Activated CD4-positive, alpha-beta memory T cell treated with anti-CD3 and anti-CD28 coated beads for 36 hours (primary cell): Measurements from ENCODE around the gene QPRT. TPM values are rescaled to one million over a fixed set of nuclear protein-coding genes. Genes with fewer than 3 reads are reported as not detected.
A peak's percentile ranks its signal among the peaks of the same experiment; 100 is the strongest.
"Not testable (repeated sequence)": the region's sequence is repeated elsewhere in the genome, so short reads cannot be mapped to it uniquely, and the experiment has no call there.

ENCODE experiments used
- CTCF ChIA-PET: fragments of 350-600 bp; sonication (Branson Sonifier 250); formaldehyde crosslinking; loops from one replicate; lab custom pipeline; 2021; ENCODE audit warnings: antibody characterized with exemption, inconsistent platforms; lab: Charles Lee
- POLR2A ChIA-PET: fragments of 350-600 bp; sonication (Branson Sonifier 250); formaldehyde crosslinking; loops from one replicate; lab custom pipeline; 2021; ENCODE audit warnings: antibody characterized with exemption; lab: Charles Lee
- DNase-seq: peaks from one replicate; pipeline ENCODE4 v3.0.0-alpha.2; 2020
- H3K27ac Mint-ChIP-seq: one replicate; pipeline ENCODE4 v1.8.0; 2021; ENCODE audit warnings: mixed read lengths
- H3K27me3 Mint-ChIP-seq: one replicate; pipeline ENCODE4 v1.8.0; 2021; ENCODE audit warnings: mixed read lengths
- H3K36me3 Mint-ChIP-seq: one replicate; pipeline ENCODE4 v1.8.0; 2021; ENCODE audit warnings: mixed read lengths
- H3K4me1 Mint-ChIP-seq: one replicate; pipeline ENCODE4 v1.8.0; 2021; ENCODE audit warnings: low read depth, mixed read lengths
- H3K4me3 Mint-ChIP-seq: one replicate; pipeline ENCODE4 v1.8.0; 2021; ENCODE audit warnings: mild to moderate bottlenecking, mixed read lengths
- H3K9me3 Mint-ChIP-seq: one replicate; pipeline ENCODE4 v1.8.0; 2021; ENCODE audit warnings: mixed read lengths
- intact Hi-C: fragments of 100-400 bp; cut with micrococcal nuclease; formaldehyde crosslinking; loops from one replicate; pipeline ENCODE4 v1.15.1; 2023
- total RNA-seq, 2 experiments: library from RNA; stranded (reverse); gene quantifications; one replicate each; pipeline ENCODE4 v1.2.3, GENCODE V29; 2021

Gene QPRT
- total RNA-seq, 2 experiments from 2014 or later: 8.7 to 9.7 TPM

DNA sequence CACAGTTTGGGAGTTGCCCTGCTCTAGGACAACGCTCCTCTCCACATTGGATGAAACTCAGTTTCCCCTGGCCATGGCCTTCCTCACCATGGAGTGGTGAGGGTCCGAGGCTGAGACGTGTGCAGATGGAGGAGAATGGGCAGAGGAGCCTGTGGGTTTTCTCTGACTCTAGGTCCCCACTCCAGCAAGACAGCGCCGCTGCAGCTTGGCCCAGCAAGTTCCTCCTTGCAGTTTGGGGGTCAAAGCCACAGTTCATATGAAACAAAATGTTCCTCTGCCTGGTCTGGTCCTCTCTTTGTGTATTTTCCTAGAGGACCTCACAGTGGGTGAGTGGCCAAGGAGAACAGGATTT lies 64.5 kb downstream of the QPRT start:
- Mint-ChIP-seq H3K27ac (peak overlapping the region; percentile 82), H3K4me3 (peak overlapping the region; percentile 97), H3K9me3 (no peaks in the 10 kb centered on the region), H3K27me3 (no peaks in the 10 kb centered on the region), H3K36me3 (peaks cover 30% of the 10 kb centered on the region), H3K4me1 (peaks cover 76% of the 10 kb centered on the region)
- intact Hi-C loops: no loop called here
- ChIA-PET CTCF (interaction anchor here (0.9 to 1.7 kb wide), 4 partner anchors 11 to 47 kb away, joined by 3 to 6 read pairs (median 4); partner anchors contain the start of gene KIF22), POLR2A (interaction anchor here (0.8 to 3.5 kb wide), 4 partner anchors 9 to 78 kb away, joined by 3 to 15 read pairs (median 5); partner anchors contain the start of gene KIF22)
- no peak for DNase-seq

DNA sequence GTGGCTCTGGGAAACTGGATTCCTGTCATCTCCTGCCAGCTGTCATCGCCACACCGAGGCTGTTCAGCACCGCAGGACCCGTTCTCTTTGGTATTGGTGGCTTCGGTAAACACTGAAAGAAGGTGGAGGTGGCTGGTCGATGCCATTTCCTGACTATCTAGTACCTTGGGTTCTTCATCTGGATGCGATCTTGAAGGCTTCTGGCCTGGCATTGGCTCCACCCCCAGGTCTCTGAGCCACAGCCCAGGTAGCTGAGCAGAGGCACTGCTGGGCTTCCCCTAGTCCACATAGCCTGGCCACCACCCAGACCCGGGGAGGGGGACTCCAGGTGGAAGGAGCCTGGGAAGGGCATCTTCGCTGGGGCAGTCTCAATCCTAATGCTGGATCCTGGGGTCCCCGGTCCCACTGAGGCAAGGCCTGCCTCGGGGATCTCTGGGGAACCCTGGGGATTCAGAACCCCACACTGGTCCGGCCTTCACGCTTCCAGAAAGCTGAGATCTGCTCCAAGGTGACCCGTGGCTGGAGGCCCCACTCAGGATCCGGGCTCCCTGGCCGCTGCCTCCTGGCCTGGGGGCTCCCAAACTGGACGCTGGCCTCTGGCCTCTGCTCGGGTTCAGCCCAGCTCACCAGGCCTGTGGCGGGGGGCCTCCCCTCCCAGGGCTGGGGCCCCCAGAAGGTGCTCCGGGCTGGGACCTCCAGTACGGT lies 65.0 kb downstream of the QPRT start:
- ChIA-PET CTCF (interaction anchor here (0.9 to 3.1 kb wide), 6 partner anchors 10 to 46 kb away, joined by 3 to 21 read pairs (median 5); partner anchors contain the start of gene KIF22), POLR2A (interaction anchor here (0.8 to 3.5 kb wide), 6 partner anchors 10 to 78 kb away, joined by 3 to 17 read pairs (median 5); partner anchors contain the start of genes KIF22 and PRRT2)
- Mint-ChIP-seq H3K27me3 (no peaks in the 10 kb centered on the region), H3K36me3 (peaks cover 32% of the 10 kb centered on the region), H3K4me1 (peaks cover 76% of the 10 kb centered on the region), H3K9me3 (no peaks in the 10 kb centered on the region), H3K4me3 (peak overlapping the region; percentile 97), H3K27ac (peak overlapping the region; percentile 82)
- DNase-seq: peak; percentile 59
- intact Hi-C loops: loop anchor here (2.0 kb wide), 1 partner anchor 47 kb away; the partner anchor contains the start of gene KIF22

DNA sequence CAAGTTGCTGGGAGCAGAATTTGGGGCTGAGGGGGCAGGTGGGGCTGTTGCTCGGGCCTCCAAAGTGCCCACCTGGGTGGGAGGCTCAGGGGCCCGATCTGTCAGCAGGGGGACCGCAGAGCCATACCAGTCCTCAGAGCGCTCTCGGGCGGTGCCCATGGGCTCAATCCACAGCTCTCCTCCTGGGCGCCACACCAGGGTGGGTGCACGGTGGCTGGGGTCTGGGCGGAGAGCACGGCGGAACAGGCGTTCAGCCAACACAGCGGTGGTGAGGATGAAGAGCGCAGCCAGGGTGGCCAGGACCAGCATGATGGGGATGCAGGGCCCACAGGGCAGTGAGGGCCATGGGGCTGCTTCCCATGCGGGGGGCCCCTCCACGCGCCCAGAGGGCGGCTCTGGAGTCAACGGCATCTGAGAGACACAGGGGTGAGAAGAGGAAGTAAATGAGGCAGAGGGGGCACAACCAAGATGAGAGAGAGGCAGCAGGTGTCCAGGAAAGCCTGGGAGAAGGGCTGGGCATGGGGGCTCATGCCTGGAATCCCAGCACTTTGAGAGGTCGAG lies 65.6 kb downstream of the QPRT start:
- ChIA-PET CTCF (interaction anchor here (0.9 to 3.1 kb wide), 4 partner anchors 41 to 46 kb away, joined by 3 to 21 read pairs (median 10); partner anchors contain the start of gene KIF22), POLR2A (interaction anchor here (1.0 to 3.5 kb wide), 4 partner anchors 10 to 68 kb away, joined by 3 to 17 read pairs (median 10); partner anchors contain the start of genes KIF22 and PRRT2)
- Mint-ChIP-seq H3K4me1 (peaks cover 73% of the 10 kb centered on the region), H3K9me3 (no peaks in the 10 kb centered on the region), H3K27me3 (no peaks in the 10 kb centered on the region), H3K4me3 (peak overlapping the region; percentile 97), H3K27ac (peak overlapping the region; percentile 98), H3K36me3 (peaks cover 34% of the 10 kb centered on the region)
- intact Hi-C loops: loop anchor here (1.0 to 5.0 kb wide), 3 partner anchors 12 to 46 kb away; partner anchors contain the start of gene KIF22
- DNase-seq: no peak

DNA sequence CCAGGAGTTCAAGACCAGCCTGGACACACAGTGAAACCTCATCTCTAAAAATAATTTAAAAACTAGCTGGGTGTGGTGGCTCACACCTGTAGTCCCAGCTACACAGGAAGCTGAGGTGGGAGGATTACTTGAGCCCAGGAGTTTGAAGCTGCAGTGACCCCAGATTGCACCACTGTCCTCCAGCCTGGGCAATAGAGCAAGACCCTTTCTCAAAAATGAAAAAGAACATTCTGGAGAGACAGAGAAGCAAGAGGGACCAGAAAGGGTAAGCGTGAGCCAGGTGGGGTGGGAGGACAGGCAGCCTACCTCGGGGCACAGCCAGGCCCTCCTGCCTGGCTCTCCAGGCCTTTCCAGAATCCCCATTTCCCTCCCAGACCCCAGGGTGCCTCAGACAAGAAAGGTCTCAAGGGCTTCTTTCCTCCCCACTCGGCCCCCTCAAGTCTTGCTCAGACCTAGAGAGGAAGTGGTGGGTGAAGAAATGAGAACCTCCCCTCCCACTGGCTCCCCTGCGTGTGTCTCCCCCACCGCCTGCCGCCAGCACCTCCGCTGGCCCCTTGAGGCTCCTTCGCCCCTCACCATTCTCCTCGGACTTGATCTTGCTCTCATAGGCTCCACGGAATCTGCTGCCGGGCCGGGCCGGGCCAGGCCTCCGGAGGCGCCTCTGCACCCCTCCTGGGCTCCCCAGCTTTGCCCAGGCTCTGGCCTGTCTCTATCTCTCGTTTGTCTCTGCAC lies 66.3 kb downstream of the QPRT start:
- peak; percentile 80 for DNase-seq
- ChIA-PET CTCF (interaction anchor here (0.9 to 3.1 kb wide), 4 partner anchors 9 to 45 kb away, joined by 3 to 21 read pairs (median 10); partner anchors contain the start of gene KIF22), POLR2A (interaction anchor here (0.7 to 3.5 kb wide), 6 partner anchors 9 to 67 kb away, joined by 3 to 17 read pairs (median 5); partner anchors contain the start of genes KIF22 and PRRT2)
- Mint-ChIP-seq H3K36me3 (peaks cover 34% of the 10 kb centered on the region), H3K4me1 (peaks cover 66% of the 10 kb centered on the region), H3K4me3 (peak overlapping the region; percentile 97), H3K9me3 (no peaks in the 10 kb centered on the region), H3K27ac (peak overlapping the region; percentile 98), H3K27me3 (no peaks in the 10 kb centered on the region)
- intact Hi-C loops: loop anchor here (1.0 to 5.0 kb wide), 3 partner anchors 13 to 46 kb away; partner anchors contain the start of gene KIF22

DNA sequence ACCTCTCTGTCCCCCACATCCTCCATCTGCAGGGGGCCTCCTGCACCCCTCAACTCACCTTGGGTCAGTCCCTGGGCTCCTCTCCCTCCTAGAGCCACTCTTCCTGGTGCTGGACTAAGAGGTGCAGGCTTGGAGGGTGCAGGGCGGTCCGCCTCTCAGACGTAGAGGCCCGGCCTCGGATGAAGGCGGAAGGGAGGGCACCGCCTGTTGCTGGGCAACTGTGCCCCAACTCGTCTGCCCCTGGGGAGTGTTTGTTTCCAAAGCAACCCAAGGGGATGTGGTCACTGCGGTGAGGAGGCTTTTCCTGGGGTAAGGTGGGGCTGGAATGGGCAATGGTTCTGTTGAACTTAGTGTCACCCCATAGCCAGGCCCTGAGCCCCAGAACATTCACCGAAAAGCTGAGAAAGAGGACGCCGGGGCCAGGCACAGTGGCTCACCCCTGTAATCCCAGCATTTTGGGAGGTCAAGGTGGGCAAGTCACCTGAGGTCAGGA lies 66.9 kb downstream of the QPRT start, which contains the start of gene C16orf54:
Gene C16orf54 (minus strand): TSS at position 138 of the 493 bp plus-strand sequence. CDS start 1,039 bp downstream, outside the sequence.
- peaks cover 60% of the 10 kb centered on the region for H3K4me1 Mint-ChIP-seq
- DNase-seq: peak; percentile 97
- peaks cover 34% of the 10 kb centered on the region for H3K36me3 Mint-ChIP-seq
- intact Hi-C loops: loop anchor here (1.0 to 5.0 kb wide), 6 partner anchors 14 to 75 kb away; partner anchors contain the start of genes KIF22 and MVP
- CTCF ChIA-PET: interaction anchor here (0.7 to 3.1 kb wide), 5 partner anchors 8 to 62 kb away, joined by 3 to 21 read pairs (median 5); partner anchors contain the start of gene KIF22
- no peaks in the 10 kb centered on the region for H3K9me3 Mint-ChIP-seq
- POLR2A ChIA-PET: interaction anchor here (0.6 to 3.5 kb wide), 7 partner anchors 8 to 136 kb away, joined by 3 to 17 read pairs (median 4); partner anchors contain the start of gene KIF22
- H3K4me3 Mint-ChIP-seq: peak within 1 kb of the TSS; percentile 97
- H3K27me3 Mint-ChIP-seq: no peaks in the 10 kb centered on the region
- peak within 1 kb of the TSS; percentile 98 for H3K27ac Mint-ChIP-seq

DNA sequence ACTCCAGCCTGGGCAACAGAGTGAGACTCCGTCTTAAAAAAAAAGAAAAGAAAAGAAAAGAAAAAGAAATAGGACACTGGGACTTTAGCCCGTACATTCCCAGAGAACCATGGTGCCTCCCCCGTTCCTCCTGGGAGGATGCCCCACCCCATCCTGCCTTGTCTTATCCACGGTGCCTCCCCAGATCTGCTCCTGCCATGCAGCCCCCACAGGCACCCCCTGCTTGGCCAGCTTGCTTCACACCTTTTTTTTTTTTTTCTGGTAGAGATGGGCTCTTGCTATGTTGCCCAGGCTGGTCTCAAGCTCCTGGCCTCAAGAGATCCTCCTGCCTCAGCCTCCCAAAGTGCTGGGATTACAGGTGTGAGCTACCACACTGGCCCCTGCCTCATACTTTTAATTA lies 67.5 kb downstream of the QPRT start:
- peak overlapping the region; percentile 97 for H3K4me3 Mint-ChIP-seq
- intact Hi-C loops: loop anchor here (2.0 to 5.0 kb wide), 4 partner anchors 36 to 74 kb away; partner anchors contain the start of gene MVP
- H3K27me3 Mint-ChIP-seq, DNase-seq, H3K9me3 Mint-ChIP-seq: not testable (repeated sequence)
- CTCF ChIA-PET: interaction anchor here (0.7 to 3.1 kb wide), 5 partner anchors 9 to 61 kb away, joined by 3 to 21 read pairs (median 4); partner anchors contain the start of gene KIF22
- H3K36me3 Mint-ChIP-seq: peaks cover 31% of the 10 kb centered on the region
- peaks cover 54% of the 10 kb centered on the region for H3K4me1 Mint-ChIP-seq
- POLR2A ChIA-PET: interaction anchor here (0.6 to 3.5 kb wide), 6 partner anchors 8 to 136 kb away, joined by 3 to 17 read pairs (median 5); partner anchors contain the start of gene KIF22
- H3K27ac Mint-ChIP-seq: peak overlapping the region; percentile 98

Other genes starting within 250 kb of the QPRT start
- 1 to 10 TPM; 7.7 to 9.8 TPM for gene BOLA2, start 224.8 kb upstream of the QPRT start, total RNA-seq
- 10 to 100 TPM; 56.5 to 63.2 TPM for gene SLX1B, start 224.6 kb upstream of the QPRT start, total RNA-seq
- 1 to 10 TPM; 1.4 to 2.4 TPM for gene SULT1A4, start 219.3 kb upstream of the QPRT start, total RNA-seq
- 10 to 100 TPM; 38.3 to 45.1 TPM for gene NPIPB12, start 172.8 kb upstream of the QPRT start, total RNA-seq
- 100 to 1,000 TPM; 109 to 114 TPM for gene SPN, start 15.9 kb upstream of the QPRT start, total RNA-seq
- gene C16orf54, start 66.8 kb downstream of the QPRT start, total RNA-seq: 10 to 100 TPM; 25.2 to 26.2 TPM
- not detected for gene ZG16, start 99.1 kb downstream of the QPRT start, total RNA-seq
- gene KIF22, start 111.6 kb downstream of the QPRT start, total RNA-seq: 100 to 1,000 TPM; 174 to 180 TPM
- 100 to 1,000 TPM; 227 to 242 TPM for gene MAZ, start 127.3 kb downstream of the QPRT start, total RNA-seq
- gene PRRT2, start 133.0 kb downstream of the QPRT start, total RNA-seq: 1 to 10 TPM in 1 of 2 experiments, under 1 TPM in 1; 1.00 to 2.6 TPM
- 10 to 100 TPM; 21.9 to 24.0 TPM for gene PAGR1, start 137.0 kb downstream of the QPRT start, total RNA-seq
- 100 to 1,000 TPM; 149 to 156 TPM for gene MVP, start 141.3 kb downstream of the QPRT start, total RNA-seq
- 10 to 100 TPM; 39.5 to 43.9 TPM for gene CDIPT, start 184.0 kb downstream of the QPRT start, total RNA-seq
- gene SEZ6L2, start 220.4 kb downstream of the QPRT start, total RNA-seq: under 1 TPM; 0.38 to 0.58 TPM
- 1 to 10 TPM; 1.6 to 1.9 TPM for gene ASPHD1, start 221.3 kb downstream of the QPRT start, total RNA-seq
- 10 to 100 TPM; 36.6 to 37.9 TPM for gene KCTD13, start 247.0 kb downstream of the QPRT start, total RNA-seq